NCI-H146 (cell line): Measurements from ENCODE around the gene ABHD15.
"Not testable (repeated sequence)": the region's sequence is repeated elsewhere in the genome, so short reads cannot be mapped to it uniquely, and the experiment has no call there.

Experiments
- DNase-seq: peaks from one replicate; lab custom pipeline; 2025; lab: John Stamatoyannopoulos, UW

ABHD15 gene

DNA sequence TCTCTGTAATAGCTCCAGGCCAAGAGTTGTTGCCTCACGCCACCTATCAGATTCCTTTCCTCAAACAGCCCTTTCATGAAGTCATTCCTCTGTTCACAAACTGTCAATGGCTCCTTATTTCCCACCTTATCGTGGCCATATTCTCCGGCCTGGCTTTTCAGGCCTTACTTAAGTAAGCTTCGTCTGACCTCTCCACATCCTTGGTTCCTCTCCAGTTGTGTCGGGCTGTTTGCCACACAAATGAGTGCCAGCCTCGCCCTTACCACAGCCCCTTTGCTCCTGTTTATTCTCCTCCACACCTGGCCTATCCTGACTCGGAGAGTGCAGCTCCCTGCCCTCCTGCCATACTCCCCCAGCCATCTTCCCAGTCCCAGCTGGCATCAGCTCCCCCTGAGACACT is 3.7 kb upstream of the ABHD15 start:
- DNase-seq = no peak

DNA sequence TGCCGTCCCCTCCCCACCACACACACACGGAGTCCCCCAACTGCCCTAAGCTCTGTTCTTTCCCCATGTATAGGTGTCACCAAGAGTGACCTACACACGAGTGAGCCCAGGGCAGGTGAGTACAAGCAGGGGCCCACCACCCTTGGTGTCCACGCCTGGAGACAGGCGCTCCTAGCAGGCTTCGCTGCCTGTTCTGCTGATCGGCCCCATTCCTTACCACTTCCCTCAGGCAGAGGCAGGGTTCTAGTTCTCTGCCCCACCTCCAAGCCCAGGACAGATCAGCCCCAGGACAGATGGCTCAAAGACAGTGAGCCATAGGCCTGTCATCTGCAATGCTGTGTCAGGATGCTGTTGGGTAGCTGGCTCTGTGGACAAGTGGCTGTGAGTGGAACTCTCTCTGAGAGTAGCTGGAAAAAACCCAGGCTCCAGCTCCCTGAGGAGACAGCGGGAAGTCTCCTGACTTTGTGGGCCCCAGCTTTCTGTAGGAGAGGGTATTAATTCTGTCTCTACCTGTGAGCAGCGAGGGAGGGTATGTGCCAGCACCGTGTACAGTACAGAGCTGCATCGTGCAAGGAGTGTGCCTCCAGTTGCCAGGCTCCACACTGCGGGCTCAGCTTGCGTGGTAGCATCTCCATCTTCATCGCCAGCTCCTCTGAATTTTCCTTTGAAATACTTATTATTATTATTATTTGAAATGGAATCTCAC is 2.6 kb upstream of the ABHD15 start:
- no peak for DNase-seq

DNA sequence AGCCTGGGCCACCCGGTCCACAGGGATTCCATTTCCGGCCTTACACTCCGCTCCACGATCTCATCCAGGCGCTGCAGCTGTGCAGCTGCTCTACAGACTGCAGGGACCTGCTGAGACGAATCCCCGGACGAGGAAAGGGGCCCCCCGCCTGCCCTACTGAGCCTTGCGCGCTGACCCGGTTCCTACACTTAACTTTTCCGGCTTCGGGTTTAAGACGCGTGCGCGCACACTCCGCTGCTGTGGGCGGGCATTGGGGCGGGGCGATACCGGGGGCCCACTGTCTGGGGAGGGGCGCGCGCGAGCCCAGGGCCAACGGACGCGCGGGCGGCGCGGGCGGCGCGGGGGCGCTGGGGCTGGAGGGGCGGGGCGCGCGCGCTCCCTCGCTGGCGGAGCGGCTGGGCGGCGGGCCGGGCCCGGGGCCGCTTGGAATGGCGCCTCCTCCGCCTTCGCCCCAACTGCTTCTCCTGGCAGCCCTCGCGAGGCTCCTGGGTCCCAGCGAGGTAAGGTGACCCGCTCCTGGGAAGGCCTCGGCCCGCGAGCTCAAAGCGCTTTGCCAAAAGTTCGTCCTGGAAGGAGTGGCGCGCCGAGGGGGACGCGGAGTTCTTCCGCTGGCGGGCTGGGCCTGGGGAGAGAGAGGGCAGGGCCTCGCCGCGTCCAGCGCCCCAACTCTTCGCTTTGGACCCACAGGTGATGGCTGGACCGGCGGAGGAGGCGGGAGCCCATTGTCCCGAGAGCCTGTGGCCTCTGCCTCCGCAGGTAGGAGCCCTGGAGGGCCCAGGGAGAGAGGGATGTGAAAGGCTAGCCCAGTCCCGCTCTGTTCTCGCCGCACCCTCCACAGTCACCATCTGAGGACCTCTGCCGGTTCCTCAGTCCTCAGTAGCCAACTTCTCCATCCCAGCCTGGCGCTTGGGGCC is 1.8 kb upstream of the ABHD15 start, which contains the start of gene TP53I13:
Gene TP53I13 (plus strand): TSS at position 371 of the 914 bp plus-strand sequence. CDS start 58 bp downstream, at position 429.
- DNase-seq = peak; percentile 88

DNA sequence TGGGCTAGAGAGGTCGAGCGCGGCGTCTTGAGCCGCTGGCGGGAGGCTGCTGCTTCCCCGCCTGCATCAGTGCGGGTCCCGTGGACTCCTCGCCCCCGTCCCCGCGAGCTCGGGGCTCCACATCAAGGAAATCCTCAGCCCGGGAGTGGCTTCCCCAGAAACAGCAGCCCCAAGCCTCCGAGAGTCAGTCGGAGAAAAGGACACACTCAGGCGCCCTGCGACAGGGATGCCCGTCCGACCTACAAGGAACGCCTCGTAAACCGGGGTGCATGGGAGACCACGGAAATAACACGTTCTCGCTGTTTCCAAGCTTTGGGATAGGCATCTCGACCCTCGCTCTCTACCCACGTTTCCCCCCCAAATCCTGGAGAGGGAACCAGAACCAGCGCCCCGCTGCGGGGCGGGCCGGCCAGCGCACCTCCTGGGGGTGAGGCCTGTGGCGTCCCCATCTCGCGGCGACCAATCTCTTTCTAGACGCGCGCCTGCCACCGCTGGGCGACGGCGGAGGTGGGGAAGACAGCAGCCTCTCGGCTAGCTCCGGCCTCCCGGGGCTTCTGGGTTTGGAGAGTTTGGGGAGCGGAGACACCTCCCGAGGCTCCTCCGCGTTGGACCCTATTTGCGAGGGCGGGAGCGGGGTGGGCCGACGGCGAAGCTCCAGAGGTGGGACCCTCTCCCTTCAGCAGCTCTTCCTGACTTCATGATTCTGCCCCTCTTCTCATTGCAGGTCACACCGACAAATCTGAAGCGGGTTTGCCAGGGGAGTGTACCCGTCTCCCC is 905 bp upstream of the ABHD15 start:
- DNase-seq = peak; percentile 65

DNA sequence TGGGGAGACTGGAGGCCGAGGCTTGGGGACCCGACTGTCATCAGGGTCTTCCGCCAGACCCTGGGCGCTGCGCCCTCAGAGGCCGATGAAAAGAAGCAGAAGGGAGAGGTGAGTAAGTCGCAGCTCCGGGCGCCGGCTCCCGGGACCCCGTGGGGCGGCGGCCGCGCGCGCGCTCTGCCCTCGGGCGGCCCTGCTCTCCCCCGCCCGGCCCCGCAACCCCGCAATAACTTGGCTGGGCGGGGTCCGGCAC is 392 bp upstream of the ABHD15 start:
- no peak for DNase-seq

DNA sequence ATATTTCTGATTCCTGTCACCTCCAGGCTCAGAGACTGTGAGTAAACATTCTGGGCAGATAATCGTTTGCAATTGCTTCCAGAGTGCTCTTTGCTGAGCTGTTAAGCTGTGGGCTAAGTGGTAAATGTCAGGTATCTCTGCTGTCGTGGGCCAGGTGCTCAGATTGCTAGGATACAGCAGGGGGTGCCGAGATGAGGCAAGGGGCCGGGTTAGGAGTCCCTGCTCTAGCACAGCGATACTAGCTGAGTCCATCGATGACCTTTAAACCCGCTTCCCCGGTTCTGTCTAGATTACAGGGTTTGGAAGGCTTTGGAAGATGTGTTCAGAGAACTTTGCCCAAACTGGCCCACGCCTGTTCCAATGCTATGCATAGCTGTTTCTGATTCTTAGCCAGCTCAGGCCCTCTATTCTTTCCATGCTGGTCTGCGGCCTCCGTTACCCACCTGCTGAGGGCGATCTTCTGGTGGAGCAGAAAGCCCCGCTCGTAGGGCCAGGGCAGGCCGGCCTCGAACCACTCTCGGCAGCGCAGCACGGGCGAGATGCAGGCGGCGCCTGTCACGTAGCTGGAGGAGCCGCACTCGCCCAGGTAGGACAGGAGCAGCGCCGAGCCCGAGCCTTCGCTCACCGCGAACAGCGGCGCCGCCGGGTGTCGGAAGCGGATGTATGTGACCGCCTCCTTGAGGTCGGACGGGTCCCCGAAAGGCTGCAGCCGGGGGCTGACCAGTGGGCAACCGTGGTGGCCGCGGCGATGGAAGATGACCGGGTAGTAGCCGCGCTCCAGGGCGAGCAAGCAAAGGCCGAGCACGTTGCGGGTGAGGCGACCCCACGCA is 979 bp downstream of the ABHD15 start:
- DNase-seq = peak; percentile 85

DNA sequence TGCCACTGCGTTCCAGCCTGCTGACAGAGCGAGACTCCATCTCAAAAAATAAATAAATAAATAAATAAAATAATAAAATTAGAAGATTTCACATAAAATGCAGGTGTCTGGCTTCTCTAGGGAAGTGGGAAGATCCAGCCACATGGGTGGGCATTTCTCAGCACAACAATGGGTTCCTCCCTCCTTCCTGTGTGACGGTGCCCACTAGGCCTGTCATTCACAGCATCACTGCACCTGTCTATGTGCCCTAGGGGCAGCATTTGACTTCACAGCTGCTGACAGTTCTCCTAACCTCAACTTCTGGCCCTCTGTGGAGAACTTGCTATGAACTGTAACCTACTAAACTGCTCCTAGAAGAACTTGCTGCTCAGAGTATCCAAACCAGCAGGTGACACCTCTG is 3.0 kb downstream of the ABHD15 start:
- DNase-seq = peak; percentile 24

DNA sequence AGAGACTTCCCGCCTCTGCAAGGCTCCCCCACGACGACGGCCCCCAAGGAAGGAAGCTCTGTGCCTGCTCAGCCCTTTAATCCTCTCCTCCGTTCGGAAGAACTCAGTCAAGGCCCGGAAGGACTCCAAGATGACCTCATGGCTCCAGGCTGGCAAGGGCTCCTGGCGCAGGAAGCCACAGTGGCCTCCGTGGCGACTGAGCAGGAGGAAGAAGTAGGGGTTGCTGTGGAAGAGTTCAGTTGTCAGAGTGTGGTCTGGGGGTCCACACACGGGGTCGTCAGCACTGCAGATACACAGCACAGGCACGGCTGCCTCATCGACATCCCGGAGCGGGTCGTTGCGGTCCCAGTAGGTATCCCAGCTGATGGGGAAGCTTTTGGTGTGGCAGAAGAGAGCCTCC is 4.2 kb downstream of the ABHD15 start:
- DNase-seq = no peak

DNA sequence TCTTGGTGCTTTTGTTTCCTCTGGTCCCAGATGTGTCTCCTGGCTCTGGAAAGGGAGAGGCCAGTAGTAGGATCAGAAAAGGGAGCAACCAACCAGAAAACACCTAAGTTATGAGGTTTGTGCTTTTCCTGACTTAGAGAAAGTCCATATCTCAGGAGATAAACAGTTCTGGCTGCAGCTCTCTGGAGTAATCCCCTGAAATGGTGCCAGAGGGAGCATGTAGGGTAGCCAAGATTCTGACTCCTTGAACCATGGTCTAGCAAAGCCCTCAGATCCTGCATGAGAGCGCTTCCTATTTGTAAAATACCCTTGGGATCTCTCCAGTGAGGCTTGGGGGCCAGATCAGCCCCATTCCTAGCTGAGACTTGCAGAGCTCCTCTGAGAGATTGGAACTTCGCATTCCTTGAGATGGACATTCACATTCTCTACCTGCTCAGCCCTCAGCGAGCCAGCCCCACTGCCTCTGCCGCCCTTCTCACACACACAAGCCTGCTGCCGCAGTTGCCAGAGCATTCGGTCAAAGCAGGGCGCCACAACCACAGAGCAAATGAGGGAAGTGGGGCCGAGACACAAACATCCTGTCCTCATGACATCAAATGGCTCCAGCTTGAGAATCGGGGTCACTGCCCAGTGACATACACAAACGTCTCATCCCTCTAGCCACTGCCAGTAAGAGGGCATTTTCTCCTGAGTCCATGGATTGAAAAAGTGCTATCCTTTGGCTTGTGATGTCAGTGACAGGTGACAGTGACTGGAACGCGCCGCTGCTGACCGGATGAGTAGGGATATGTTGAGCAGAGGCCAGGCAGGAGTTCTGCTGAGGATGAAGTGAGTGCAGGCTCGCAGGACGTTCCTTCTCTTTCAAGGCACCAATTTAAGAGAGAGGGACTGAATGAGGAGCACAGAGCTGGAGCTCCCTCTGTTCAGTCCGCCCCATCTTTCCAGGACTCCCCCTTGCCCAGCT is 5.0 kb downstream of the ABHD15 start:
- no peak for DNase-seq

DNA sequence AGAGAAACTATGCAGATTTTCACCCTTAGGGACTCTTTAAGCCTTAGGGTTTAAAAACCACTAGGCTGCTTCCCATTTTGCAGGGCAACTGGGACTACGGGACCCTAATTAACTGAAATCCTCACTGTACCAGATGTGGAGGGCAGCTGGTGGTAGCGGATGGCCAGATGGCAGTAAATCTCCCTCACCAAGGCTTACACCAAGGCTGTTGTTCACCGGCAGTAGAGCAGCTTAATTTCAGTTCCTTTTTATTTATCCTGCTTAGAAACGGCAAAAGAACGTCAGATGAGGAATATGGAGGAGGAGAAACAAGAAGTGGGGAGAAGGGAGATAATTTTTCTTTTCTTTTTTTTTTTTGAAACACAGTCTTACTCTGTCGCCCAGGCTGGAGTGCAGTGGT is 6.5 kb downstream of the ABHD15 start:
- DNase-seq = no peak

DNA sequence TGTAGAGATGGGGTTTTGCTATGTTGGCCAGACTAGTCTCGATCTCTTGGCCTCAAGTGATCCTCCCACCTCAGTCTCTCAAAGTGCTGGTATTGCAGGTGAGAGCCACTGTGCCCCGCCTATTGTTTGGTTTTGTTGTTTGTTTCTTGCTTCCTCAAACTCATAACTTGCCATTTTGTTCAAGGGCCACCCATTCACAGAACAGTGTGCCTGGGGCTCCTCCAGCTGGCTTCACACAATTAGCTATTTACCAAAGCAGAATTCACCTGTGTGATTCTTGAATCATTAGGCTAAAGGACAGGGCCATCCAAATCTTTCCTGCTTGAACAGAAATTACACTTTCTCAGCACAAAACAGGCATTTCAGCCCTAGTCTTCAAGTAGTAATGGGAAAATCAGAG is 7.2 kb downstream of the ABHD15 start:
- DNase-seq = peak; percentile 7

DNA sequence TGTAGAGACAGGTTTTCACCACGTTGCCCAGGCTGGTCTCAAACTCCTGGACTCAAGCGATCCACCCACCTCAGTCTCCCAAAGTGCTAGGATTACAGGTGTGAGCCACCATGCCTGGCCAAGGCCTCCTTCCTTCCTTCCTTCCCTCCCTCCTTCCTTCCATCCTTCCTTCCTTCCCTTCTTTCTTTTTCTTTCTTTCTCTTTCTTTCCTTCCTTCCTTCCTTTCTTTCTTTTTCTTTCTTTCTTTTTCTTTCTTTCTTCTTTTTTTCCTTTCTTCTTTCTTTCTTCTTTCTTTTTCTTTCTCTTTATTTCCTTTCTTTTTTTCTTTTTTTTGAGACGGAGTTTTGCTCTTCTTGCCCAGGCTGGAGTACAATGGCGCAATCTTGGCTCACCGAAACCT is 8.7 kb downstream of the ABHD15 start:
- DNase-seq = not testable (repeated sequence)

DNA sequence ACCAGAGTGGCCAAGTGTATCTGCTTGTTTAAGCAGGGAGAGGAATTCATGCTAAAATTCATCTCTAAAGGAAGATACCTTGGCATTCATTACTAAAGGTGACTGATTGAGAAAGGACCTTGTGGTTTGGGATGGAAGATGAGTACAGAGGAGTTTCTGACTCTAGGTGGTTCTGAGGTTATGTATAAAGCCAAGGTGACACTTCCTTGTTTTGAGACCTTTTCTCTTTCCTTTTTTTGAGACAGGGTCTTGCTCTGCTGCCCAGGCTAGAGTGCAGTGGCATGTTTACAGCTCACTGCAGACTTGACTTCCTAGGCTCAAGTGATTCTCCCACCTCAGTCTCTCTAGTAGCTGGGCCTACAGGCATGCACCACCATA is 9.1 kb downstream of the ABHD15 start:
- no peak for DNase-seq

DNA sequence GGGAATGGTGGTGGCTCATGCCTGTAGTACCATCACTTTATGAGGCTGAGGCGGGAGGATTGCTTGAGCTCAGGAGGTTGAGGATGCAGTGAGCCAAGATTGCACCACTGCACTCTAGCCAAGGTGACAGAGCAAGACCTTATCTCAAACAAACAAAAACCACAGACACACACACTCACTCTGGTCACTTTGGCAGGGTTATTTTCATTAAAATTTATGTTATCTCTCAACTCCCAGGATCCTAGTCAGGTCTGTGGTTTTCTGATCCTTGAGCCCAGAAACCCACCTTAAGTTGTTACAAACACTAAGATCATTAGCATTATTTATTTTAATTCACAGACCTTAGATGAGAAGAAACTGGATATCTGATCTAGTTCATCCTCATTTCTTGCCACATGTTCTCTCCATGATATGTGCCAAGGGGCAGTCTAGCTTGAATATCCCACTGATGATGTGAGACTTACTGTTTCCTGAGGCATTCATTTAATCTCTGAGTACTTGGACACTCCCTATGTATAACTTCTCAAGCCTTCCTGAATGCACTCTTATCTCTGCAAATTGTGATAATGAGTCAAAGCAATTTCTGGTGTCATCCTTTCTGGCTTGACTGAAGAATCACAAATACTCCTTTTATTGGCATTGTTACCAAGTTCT is 9.6 kb downstream of the ABHD15 start:
- DNase-seq = no peak

DNA sequence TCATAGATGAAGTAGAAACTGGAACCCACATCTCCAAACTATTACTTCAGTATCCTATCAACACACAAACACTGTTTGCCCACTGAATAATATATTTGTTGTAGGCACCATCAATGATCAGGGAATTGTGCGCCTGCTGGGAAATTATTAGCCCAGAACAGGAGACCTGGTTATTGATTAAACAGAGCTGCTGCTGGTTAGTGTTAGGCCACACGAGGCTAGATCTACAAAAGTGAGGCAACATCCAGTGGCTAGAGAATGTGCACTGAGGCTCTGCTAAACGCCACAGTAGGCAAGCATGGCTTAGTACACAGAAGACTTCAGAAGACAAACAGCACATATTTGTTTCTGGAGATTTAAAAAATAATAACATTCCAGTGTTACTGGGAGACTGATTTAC is 11.0 kb downstream of the ABHD15 start:
- no peak for DNase-seq

DNA sequence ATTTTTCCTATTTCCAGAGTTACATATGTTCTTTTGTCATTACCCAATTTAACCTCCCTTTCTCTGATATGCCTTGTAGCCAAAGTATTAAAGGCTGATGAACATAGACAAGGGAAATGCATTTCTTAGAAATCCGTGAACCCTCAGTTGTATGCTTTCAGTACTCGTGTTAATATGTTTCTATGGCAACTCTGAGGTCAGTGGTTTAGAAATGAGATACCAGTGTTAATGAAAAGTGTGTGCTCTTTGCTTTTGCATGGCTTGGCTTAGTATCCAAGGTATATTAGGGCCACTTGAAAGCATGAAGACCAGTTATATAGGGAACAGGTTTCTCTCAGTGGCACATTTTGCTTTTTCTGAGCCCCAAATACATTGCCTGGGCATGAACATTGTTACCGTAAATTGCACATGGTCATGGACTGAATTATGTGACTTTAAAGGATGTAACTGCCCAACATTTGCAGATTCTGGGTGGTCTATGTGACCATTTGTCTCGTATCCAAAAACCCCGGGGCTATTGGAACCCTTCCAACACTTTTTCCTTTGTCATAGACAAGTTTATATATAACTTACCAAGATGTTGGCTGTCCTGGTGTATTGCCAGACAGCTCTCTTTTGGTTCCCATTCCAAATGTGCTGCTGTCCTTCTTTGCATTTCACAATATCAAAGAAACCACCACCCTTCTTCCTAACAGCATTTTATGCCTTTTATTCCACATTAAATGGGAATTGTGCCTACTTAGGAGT is 17.5 kb downstream of the ABHD15 start:
- DNase-seq = no peak

DNA sequence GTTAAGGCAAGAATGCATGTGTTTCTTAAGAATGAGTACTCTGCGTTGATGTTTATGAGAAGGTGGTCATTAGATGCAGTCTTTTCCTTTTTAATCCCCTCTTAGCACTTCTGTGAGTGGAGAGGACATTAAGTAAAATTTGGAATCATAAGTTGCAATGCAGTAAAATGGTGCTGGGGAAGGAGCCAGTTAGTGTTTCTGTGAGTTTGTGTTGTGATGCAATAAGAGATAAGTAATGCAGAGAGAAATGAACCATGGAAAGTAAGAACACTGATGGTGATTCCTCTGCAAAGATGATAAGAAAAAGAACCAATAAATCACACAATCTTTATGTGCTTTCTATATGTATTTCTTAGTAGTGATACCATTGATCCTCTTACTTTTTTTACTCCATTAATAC is 20.0 kb downstream of the ABHD15 start:
- DNase-seq = no peak

DNA sequence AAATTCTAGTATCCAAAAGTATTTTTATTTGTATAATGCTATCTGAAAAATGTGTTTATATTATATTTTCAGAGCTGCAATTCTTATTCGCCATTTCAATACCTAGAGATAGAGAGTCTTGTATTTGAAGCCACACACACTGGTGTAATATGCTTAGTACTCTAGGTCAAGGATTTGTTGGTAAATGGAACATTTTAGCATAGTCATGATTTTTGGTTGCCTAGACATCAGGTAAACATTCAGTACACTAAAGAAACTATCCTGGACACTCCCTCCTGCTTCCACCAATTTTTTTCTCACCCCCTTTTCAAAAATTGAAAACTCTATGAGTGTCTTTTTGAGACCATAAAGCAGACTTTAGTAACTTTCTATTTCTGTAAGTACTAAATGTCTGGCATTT is 20.8 kb downstream of the ABHD15 start:
- no peak for DNase-seq

DNA sequence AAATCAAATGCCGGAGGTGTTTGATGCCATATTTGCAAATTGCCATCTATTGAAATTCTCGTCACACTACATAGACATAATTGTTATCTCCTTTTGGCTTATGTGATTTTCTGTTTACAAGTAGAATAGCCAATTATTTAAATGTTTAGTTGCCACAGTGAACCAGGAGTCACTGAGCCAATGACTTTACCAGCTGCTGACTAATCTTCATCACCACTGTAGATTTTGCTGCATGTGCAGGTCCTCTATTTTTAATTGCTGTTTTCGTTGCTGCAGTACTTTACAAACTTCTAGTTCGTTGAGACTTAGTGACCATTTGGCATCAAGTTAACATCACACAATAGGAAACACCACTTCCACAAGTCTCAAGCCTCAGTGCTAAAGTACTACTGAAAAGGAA is 22.8 kb downstream of the ABHD15 start:
- DNase-seq = no peak

DNA sequence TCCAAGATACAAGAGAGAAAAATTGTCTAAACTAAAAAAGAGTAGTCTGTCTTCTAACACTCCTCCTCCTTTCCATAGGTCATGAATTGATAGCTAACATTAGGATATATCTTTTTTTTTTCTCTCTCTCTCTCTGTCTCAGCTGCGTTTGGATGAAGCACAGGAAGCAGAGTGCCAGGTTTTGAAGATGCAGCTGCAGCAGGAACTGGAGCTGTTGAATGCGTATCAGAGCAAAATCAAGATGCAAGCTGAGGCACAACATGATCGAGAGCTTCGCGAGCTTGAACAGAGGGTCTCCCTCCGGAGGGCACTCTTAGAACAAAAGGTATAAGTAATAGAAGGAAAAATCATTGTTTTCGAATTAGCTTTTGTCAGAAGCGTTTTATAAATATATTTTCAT is 32.9 kb downstream of the ABHD15 start:
- no peak for DNase-seq
